Measurements from ENCODE around the gene BID.
"Not testable (repeated sequence)": the region's sequence is repeated elsewhere in the genome, so short reads cannot be mapped to it uniquely, and the experiment has no call there.

Gene BID

GRCh38 chr22:17767233-17768065 is 6.8 kb downstream of the BID start:
- no peak for FAIRE-seq

GRCh38 chr22:17764852-17765251 is 9.4 kb downstream of the BID start:
- FAIRE-seq = not testable (repeated sequence)

GRCh38 chr22:17764036-17764435 is 10.2 kb downstream of the BID start:
- FAIRE-seq = no peak

- FAIRE-seq = not testable (repeated sequence)
Observed at GRCh38 chr22:17763442-17763841, 10.8 kb downstream of the BID start.

GRCh38 chr22:17761138-17761488 is 13.2 kb downstream of the BID start:
- FAIRE-seq = no peak

- FAIRE-seq = no peak
Observed at GRCh38 chr22:17754233-17754925, 19.9 kb downstream of the BID start.

- FAIRE-seq = no peak
Observed at GRCh38 chr22:17753401-17753989, 20.8 kb downstream of the BID start.

- FAIRE-seq = no peak
Observed at GRCh38 chr22:17751596-17751995, 22.7 kb downstream of the BID start.

GRCh38 chr22:17749605-17750395 is 24.5 kb downstream of the BID start:
- no peak for FAIRE-seq

GRCh38 chr22:17748555-17749353 is 25.5 kb downstream of the BID start:
- no peak for FAIRE-seq

- no peak for FAIRE-seq
Observed at GRCh38 chr22:17746916-17747315, 27.4 kb downstream of the BID start.

GRCh38 chr22:17744430-17744829 is 29.8 kb downstream of the BID start:
- FAIRE-seq = no peak

- FAIRE-seq = no peak
Observed at GRCh38 chr22:17743661-17744411, 30.4 kb downstream of the BID start.

GRCh38 chr22:17742527-17742902 is 31.8 kb downstream of the BID start:
- FAIRE-seq = no peak

- no peak for FAIRE-seq
Observed at GRCh38 chr22:17741866-17742526, 32.3 kb downstream of the BID start.

- FAIRE-seq = no peak
Observed at GRCh38 chr22:17739196-17739975, 34.9 kb downstream of the BID start.

- FAIRE-seq = no peak
Observed at GRCh38 chr22:17738386-17739128, 35.7 kb downstream of the BID start.

GRCh38 chr22:17734187-17734586 is 40.1 kb downstream of the BID start:
- FAIRE-seq = no peak

- no peak for FAIRE-seq
Observed at GRCh38 chr22:17733466-17733865, 40.8 kb downstream of the BID start.
